Loucy (cell line): ENCODE data around the gene CCT6A.
"Not testable (repeated sequence)": the region's sequence is repeated elsewhere in the genome, so short reads cannot be mapped to it uniquely, and the experiment has no call there.

Source experiments
- H2AFZ ChIP-seq: fragments of 200-600 bp; sonication (generic); 2 replicates; pipeline ENCODE4 v1.6.0; 2016; ENCODE audit warnings: antibody characterized with exemption, mild to moderate bottlenecking, low read length, moderate library complexity
- H3F3A ChIP-seq: fragments of 200-600 bp; 2 replicates; pipeline ENCODE4 v1.6.0; 2016; ENCODE audit warnings: antibody characterized with exemption, low read depth, mild to moderate bottlenecking
- H3K27me3 ChIP-seq: fragments of 200-600 bp; sonication (generic); 2 replicates; pipeline ENCODE4 v1.6.1; 2014; ENCODE audit warnings: low read length, mild to moderate bottlenecking; ENCODE audit not compliant: insufficient read depth, poor library complexity, severe bottlenecking
- H3K36me3 ChIP-seq: fragments of 200-600 bp; sonication (generic); 2 replicates; pipeline ENCODE4 v1.6.1; 2016; ENCODE audit warnings: low read length; ENCODE audit not compliant: insufficient read depth
- H3K4me1 ChIP-seq: fragments of 200-600 bp; sonication (generic); 2 replicates; pipeline ENCODE4 v1.5.1; 2014; ENCODE audit warnings: low read length, mild to moderate bottlenecking; ENCODE audit not compliant: insufficient read depth, poor library complexity, severe bottlenecking
- H3K4me2 ChIP-seq: fragments of 200-600 bp; sonication (generic); 2 replicates; pipeline ENCODE4 v1.6.0; 2014; ENCODE audit warnings: antibody characterized with exemption, low read length, low read depth, mild to moderate bottlenecking; ENCODE audit not compliant: poor library complexity, severe bottlenecking
- H3K4me3 ChIP-seq: fragments of 200-600 bp; sonication (generic); 2 replicates; pipeline ENCODE4 v1.5.1; 2014; ENCODE audit warnings: low read length, mild to moderate bottlenecking, mixed read lengths; ENCODE audit not compliant: poor library complexity, severe bottlenecking
- H3K79me2 ChIP-seq: fragments of 200-600 bp; sonication (generic); 2 replicates; pipeline ENCODE4 v1.6.1; 2014; ENCODE audit warnings: low read length; ENCODE audit not compliant: insufficient read depth
- H3K9ac ChIP-seq: fragments of 200-600 bp; sonication (generic); 2 replicates; pipeline ENCODE4 v1.6.0; 2014; ENCODE audit warnings: mild to moderate bottlenecking, low read depth, low read length, moderate library complexity; ENCODE audit not compliant: poor library complexity, severe bottlenecking
- H3K9me2 ChIP-seq: fragments of 200-600 bp; sonication (generic); replicated peaks from 2 replicates; pipeline ENCODE4 v1.6.1; 2016; ENCODE audit warnings: low read depth, low read length, mixed read lengths
- H3K9me3 ChIP-seq: fragments of 200-600 bp; sonication (generic); 2 replicates; pipeline ENCODE4 v1.6.1; 2014; ENCODE audit warnings: mild to moderate bottlenecking, antibody characterized with exemption, low read length, low read depth; ENCODE audit not compliant: insufficient read depth
- H4K20me1 ChIP-seq: fragments of 200-600 bp; sonication (generic); 2 replicates; pipeline ENCODE4 v1.6.0; 2014; ENCODE audit warnings: antibody characterized with exemption, low read length, mild to moderate bottlenecking; ENCODE audit not compliant: insufficient read depth, poor library complexity, severe bottlenecking
- CTCF ChIP-seq: fragments of 200-600 bp; sonication (generic); conservative IDR thresholded peaks from 2 replicates; pipeline ENCODE4 v1.5.1; 2014; ENCODE audit warnings: mild to moderate bottlenecking, antibody characterized with exemption, low read length
- EZH2phosphoT487 ChIP-seq: fragments of 200-600 bp; IDR thresholded peaks from 2 replicates; pipeline ENCODE4 v1.6.1; 2018; ENCODE audit warnings: antibody characterized with exemption, mild to moderate bottlenecking, moderate library complexity, borderline replicate concordance

The CCT6A gene

GRCh38 chr7:56079450-56080185 is 28.1 kb downstream of the CCT6A start:
- Histone ChIP-seq H3K9me2 (no peaks in the 10 kb centered on the region), H3K4me3 (no peak overlapping the region), H3K9me3 (no peaks in the 10 kb centered on the region), H3K4me2 (no peak overlapping the region), H3F3A (no peaks in the 10 kb centered on the region), H3K36me3 (peaks cover 15% of the 10 kb centered on the region; the same call in 1 of the 2 replicates), H3K79me2 (no peaks in the 10 kb centered on the region), H2AFZ (no peak overlapping the region), H3K4me1 (no peaks in the 10 kb centered on the region), H3K9ac (no peak overlapping the region), H4K20me1 (no peaks in the 10 kb centered on the region), H3K27me3 (no peaks in the 10 kb centered on the region)
- no peak for TF ChIP-seq CTCF
- no peak for TF ChIP-seq EZH2phosphoT487

- H3K36me3 ChIP-seq, result peaks cover 15% of the 10 kb centered on the region; the same call in 1 of the 2 replicates
- H3K79me2 ChIP-seq, H3K4me1 ChIP-seq, H3K9ac ChIP-seq, H3K9me2 ChIP-seq, H4K20me1 ChIP-seq, H3K27me3 ChIP-seq, H3F3A ChIP-seq, H2AFZ ChIP-seq, H3K9me3 ChIP-seq, H3K4me3 ChIP-seq, H3K4me2 ChIP-seq: not testable (repeated sequence)
Observed at GRCh38 chr7:56080726-56081435, 29.3 kb downstream of the CCT6A start.

GRCh38 chr7:56081626-56082340 is 30.2 kb downstream of the CCT6A start:
- peaks cover 15% of the 10 kb centered on the region; the same call in 1 of the 2 replicates for H3K36me3 ChIP-seq
- no peaks in the 10 kb centered on the region for H3K9me2 ChIP-seq
- H3F3A ChIP-seq, result no peaks in the 10 kb centered on the region
- H3K4me3 ChIP-seq, result no peak overlapping the region
- TF ChIP-seq EZH2phosphoT487, result no peak
- TF ChIP-seq CTCF, result no peak
- no peaks in the 10 kb centered on the region for H3K79me2 ChIP-seq
- H4K20me1 ChIP-seq, result no peaks in the 10 kb centered on the region
- H3K9me3 ChIP-seq, result no peaks in the 10 kb centered on the region
- no peak overlapping the region for H2AFZ ChIP-seq
- H3K27me3 ChIP-seq, result no peaks in the 10 kb centered on the region
- H3K4me1 ChIP-seq, result no peaks in the 10 kb centered on the region
- H3K4me2 ChIP-seq, result no peak overlapping the region
- no peak overlapping the region for H3K9ac ChIP-seq
